NCI-H526 (cell line): ENCODE measurements around the gene EEF1AKMT3.

Experiments used
- DNase-seq, 2 experiments: peaks; one replicate each; lab custom pipeline; 2025; lab: John Stamatoyannopoulos, UW

The EEF1AKMT3 gene

GRCh38 chr12:57772429-57773322 is at the start of gene EEF1AKMT3:
Gene EEF1AKMT3 (plus strand): TSS chr12:57772614. CDS start chr12:57772725, 111 bp downstream.
- DNase-seq: peak in 1 of 2 experiments; percentile 82

- DNase-seq: no peak
Observed at GRCh38 chr12:57722716-57723629, 49.4 kb upstream of the EEF1AKMT3 start.

GRCh38 chr12:57723630-57723962 is 48.8 kb upstream of the EEF1AKMT3 start:
- DNase-seq: no peak

GRCh38 chr12:57724003-57724935 is 48.1 kb upstream of the EEF1AKMT3 start:
- DNase-seq: no peak

GRCh38 chr12:57724936-57725740 is 47.3 kb upstream of the EEF1AKMT3 start:
- no peak for DNase-seq

- no peak for DNase-seq
Observed at GRCh38 chr12:57725851-57726150, 46.6 kb upstream of the EEF1AKMT3 start.

GRCh38 chr12:57726151-57726883 is 46.1 kb upstream of the EEF1AKMT3 start:
- DNase-seq: peak; percentile 76 to 95

- peak in 1 of 2 experiments; percentile 69 for DNase-seq
Observed at GRCh38 chr12:57726884-57727757, 45.3 kb upstream of the EEF1AKMT3 start.

- DNase-seq: no peak
Observed at GRCh38 chr12:57727758-57728395, 44.5 kb upstream of the EEF1AKMT3 start.

- no peak for DNase-seq
Observed at GRCh38 chr12:57729321-57729844, 43.0 kb upstream of the EEF1AKMT3 start.

- DNase-seq: no peak
Observed at GRCh38 chr12:57730336-57731067, 41.9 kb upstream of the EEF1AKMT3 start.

- DNase-seq: no peak
Observed at GRCh38 chr12:57731411-57732080, 40.9 kb upstream of the EEF1AKMT3 start.

- no peak for DNase-seq
Observed at GRCh38 chr12:57732270-57732669, 40.1 kb upstream of the EEF1AKMT3 start.

- no peak for DNase-seq
Observed at GRCh38 chr12:57732726-57733593, 39.5 kb upstream of the EEF1AKMT3 start.

- no peak for DNase-seq
Observed at GRCh38 chr12:57733928-57734327, 38.5 kb upstream of the EEF1AKMT3 start.

GRCh38 chr12:57734591-57734990 is 37.8 kb upstream of the EEF1AKMT3 start:
- no peak for DNase-seq
